Parathyroid adenoma (tissue), 2 donors: ENCODE results near the gene AUTS2.
"Not testable (repeated sequence)": the region's sequence is repeated elsewhere in the genome, so short reads cannot be mapped to it uniquely, and the experiment has no call there.

ENCODE experiments used
- H2AFZ ChIP-seq: fragments of 300-600 bp; sonication (generic); one replicate; pipeline ENCODE4 v1.7.0; 2017; ENCODE audit warnings: antibody characterized with exemption, mild to moderate bottlenecking
- H3K27ac ChIP-seq: fragments of 300-600 bp; sonication (generic); one replicate; pipeline ENCODE4 v1.7.0; 2017
- H3K27me3 ChIP-seq: fragments of 300-600 bp; sonication (generic); one replicate; pipeline ENCODE4 v1.7.0; 2017; ENCODE audit warnings: low read length; ENCODE audit not compliant: control insufficient read depth, insufficient read depth
- H3K36me3 ChIP-seq: fragments of 300-600 bp; sonication (generic); one replicate; pipeline ENCODE4 v1.7.0; 2017; ENCODE audit warnings: low read length; ENCODE audit not compliant: control insufficient read depth, insufficient read depth
- H3K4me1 ChIP-seq: fragments of 300-600 bp; sonication (generic); one replicate; pipeline ENCODE4 v1.7.0; 2017; ENCODE audit warnings: control low read depth
- H3K4me2 ChIP-seq: fragments of 300-600 bp; sonication (generic); one replicate; pipeline ENCODE4 v1.7.0; 2017; ENCODE audit warnings: low read length
- H3K4me3 ChIP-seq: fragments of 300-600 bp; sonication (generic); one replicate; pipeline ENCODE4 v1.7.0; 2017; ENCODE audit warnings: low read depth, low read length
- H3K79me2 ChIP-seq: fragments of 300-600 bp; sonication (generic); one replicate; pipeline ENCODE4 v1.7.0; 2017; ENCODE audit warnings: control low read depth
- H3K9ac ChIP-seq: fragments of 300-600 bp; sonication (generic); one replicate; pipeline ENCODE4 v1.7.0; 2017; ENCODE audit warnings: mild to moderate bottlenecking
- H3K9me3 ChIP-seq: fragments of 300-600 bp; sonication (generic); one replicate; pipeline ENCODE4 v1.7.0; 2017; ENCODE audit warnings: low read length; ENCODE audit not compliant: control insufficient read depth
- CTCF ChIP-seq: fragments of 300-600 bp; sonication (generic); IDR thresholded peaks from one replicate; pipeline ENCODE4 v1.7.0; 2017; ENCODE audit warnings: antibody characterized with exemption, mild to moderate bottlenecking
- donor health status: primary hyperparathyroidism.

The AUTS2 gene

GRCh38 chr7:70590126-70590854, 992.0 kb downstream of the AUTS2 start:
- Histone ChIP-seq H3K4me2 (no peak overlapping the region), H2AFZ (no peak overlapping the region), H3K4me3 (no peak overlapping the region), H3K4me1 (no peaks in the 10 kb centered on the region), H3K9me3 (no peaks in the 10 kb centered on the region), H3K27ac (no peak overlapping the region), H3K9ac (no peak overlapping the region), H3K27me3 (no peaks in the 10 kb centered on the region), H3K36me3 (no peaks in the 10 kb centered on the region), H3K79me2 (no peaks in the 10 kb centered on the region)
- no peak for TF ChIP-seq CTCF

GRCh38 chr7:70591643-70592042, 993.4 kb downstream of the AUTS2 start:
- no peak overlapping the region for H3K4me3 ChIP-seq
- no peak overlapping the region for H3K4me2 ChIP-seq
- no peak overlapping the region for H3K9ac ChIP-seq
- H3K27ac ChIP-seq = no peak overlapping the region
- H2AFZ ChIP-seq = no peak overlapping the region
- H3K9me3 ChIP-seq = no peaks in the 10 kb centered on the region
- no peaks in the 10 kb centered on the region for H3K79me2 ChIP-seq
- H3K27me3 ChIP-seq = no peaks in the 10 kb centered on the region
- H3K4me1 ChIP-seq = no peaks in the 10 kb centered on the region
- no peak for TF ChIP-seq CTCF
- H3K36me3 ChIP-seq = no peaks in the 10 kb centered on the region

- no peak overlapping the region for H3K4me2 ChIP-seq
- H2AFZ ChIP-seq = no peak overlapping the region
- H3K79me2 ChIP-seq = no peaks in the 10 kb centered on the region
- no peak overlapping the region for H3K27ac ChIP-seq
- no peaks in the 10 kb centered on the region for H3K9me3 ChIP-seq
- no peak overlapping the region for H3K9ac ChIP-seq
- H3K4me3 ChIP-seq = no peak overlapping the region
- no peaks in the 10 kb centered on the region for H3K27me3 ChIP-seq
- TF ChIP-seq CTCF = no peak
- H3K36me3 ChIP-seq = no peaks in the 10 kb centered on the region
- no peaks in the 10 kb centered on the region for H3K4me1 ChIP-seq
These were observed 993.9 kb downstream of the AUTS2 start for GRCh38 chr7:70592171-70592570.

GRCh38 chr7:70594170-70594569, 995.9 kb downstream of the AUTS2 start:
- Histone ChIP-seq H3K4me1 (no peaks in the 10 kb centered on the region), H3K4me3 (no peak overlapping the region), H3K27me3 (no peaks in the 10 kb centered on the region), H3K9ac (no peak overlapping the region), H2AFZ (no peak overlapping the region), H3K9me3 (no peaks in the 10 kb centered on the region), H3K27ac (no peak overlapping the region), H3K36me3 (no peaks in the 10 kb centered on the region), H3K4me2 (no peak overlapping the region), H3K79me2 (no peaks in the 10 kb centered on the region)
- TF ChIP-seq CTCF = no peak

- not testable (repeated sequence) for H2AFZ ChIP-seq, H3K9me3 ChIP-seq, H3K4me1 ChIP-seq, H3K36me3 ChIP-seq, H3K79me2 ChIP-seq, H3K9ac ChIP-seq, H3K4me3 ChIP-seq, H3K27ac ChIP-seq, H3K4me2 ChIP-seq, H3K27me3 ChIP-seq
These were observed 996.6 kb downstream of the AUTS2 start for GRCh38 chr7:70594885-70595284.
